Small intestine (tissue), 7 donors: ENCODE measurements around the gene PF4V1. TPM values are rescaled to one million over a fixed set of nuclear protein-coding genes. Genes with fewer than 3 reads are reported as not detected.

Source experiments
- DNase-seq, 2 donors: peaks; one replicate each; pipeline versions ENCODE4 v3.0.0 to v3.0.0-alpha.2; 2013
- FAIRE-seq: peaks from 2 replicates; lab custom pipeline; 2012; peaks lifted over from hg19 to GRCh38; lab: Jason Lieb, UNC
- H3K27ac ChIP-seq, 3 donors: one replicate each; pipeline ENCODE4 v1.5.1; 2013; ENCODE audit warnings: low read length in 2 of 3, mild to moderate bottlenecking in 2 of 3, control low read depth in 1 of 3, inconsistent platforms in 1 of 3, low read depth in 1 of 3, moderate library complexity in 1 of 3
- H3K27me3 ChIP-seq, 3 donors: one replicate each; pipeline ENCODE4 v1.6.1; 2013; ENCODE audit warnings: low read length in 3 of 3, inconsistent platforms in 1 of 3; ENCODE audit not compliant: control insufficient read depth in 3 of 3, insufficient read depth in 3 of 3
- H3K36me3 ChIP-seq, 3 donors: one replicate each; pipeline ENCODE4 v1.6.1; 2013; ENCODE audit warnings: low read length in 3 of 3, inconsistent platforms in 1 of 3, low read depth in 1 of 3, mild to moderate bottlenecking in 1 of 3, moderate library complexity in 1 of 3; ENCODE audit not compliant: control insufficient read depth in 3 of 3, insufficient read depth in 2 of 3
- H3K4me1 ChIP-seq, 3 donors: one replicate each; pipeline ENCODE4 v1.6.1; 2013; ENCODE audit warnings: low read length in 2 of 3, inconsistent platforms in 1 of 3, low read depth in 1 of 3, mild to moderate bottlenecking in 1 of 3, moderate library complexity in 1 of 3; ENCODE audit not compliant: control insufficient read depth in 3 of 3, insufficient read depth in 2 of 3
- H3K4me3 ChIP-seq, 3 donors: one replicate each; pipeline ENCODE4 v1.5.1; 2013; ENCODE audit warnings: low read length in 3 of 3, control low read depth in 1 of 3, inconsistent platforms in 1 of 3, low read depth in 1 of 3, mild to moderate bottlenecking in 1 of 3, moderate library complexity in 1 of 3
- H3K9me3 ChIP-seq, 2 donors: one replicate each; pipeline ENCODE4 v1.6.1; 2013; ENCODE audit warnings: low read depth in 1 of 2, low read length in 1 of 2; ENCODE audit not compliant: control insufficient read depth in 2 of 2, insufficient read depth in 1 of 2
- whole genome bisulfite sequencing, 3 donors: extraction: QIAGEN DNeasy Blood & Tissue Kit; methylation state at CpG; one replicate each; pipeline ENCODE4 v1.1.7; 2013; 5-methylcytosine and 5-hydroxymethylcytosine counted together
- polyA plus RNA-seq, 4 donors: library from polyadenylated mRNA; stranded (reverse) in 3 of 4; unstranded in 1 of 4; fragments of 200-250 nt in 3 of 4; fragments of 120-200 nt in 1 of 4; gene quantifications; one replicate each; pipeline versions ENCODE4 v1.2.1 to v1.2.3, GENCODE V29; 2013
- donor health status: healthy with polysubstance abuse.
- donor health status: control.
- donor health status: control.
- donor health status: Bipolar disorder and iron deficiency.
- donor health status: healthy.

PF4V1 gene
- polyA plus RNA-seq, 4 donors, result 0.32 TPM; not detected in 3

GRCh38 chr4:73883306-73883705 lies 30.2 kb downstream of the PF4V1 start:
- WGBS, 3 donors, result 62 to 84% (median 67%) methylated on average over 1 of the region's 1 CpG
- DNase-seq (no peak), FAIRE-seq (no peak)
- no peaks in the 10 kb centered on the region for H3K27me3 ChIP-seq
- H3K27ac ChIP-seq, result no peak overlapping the region
- H3K9me3 ChIP-seq, result no peaks in the 10 kb centered on the region
- H3K36me3 ChIP-seq, result no peaks in the 10 kb centered on the region
- no peak overlapping the region for H3K4me3 ChIP-seq
- no peaks in the 10 kb centered on the region for H3K4me1 ChIP-seq

- DNase-seq (no peak), FAIRE-seq (no peak)
- Histone ChIP-seq H3K4me3 (no peak overlapping the region), H3K9me3 (no peaks in the 10 kb centered on the region), H3K27ac (no peak overlapping the region), H3K4me1 (no peaks in the 10 kb centered on the region), H3K36me3 (no peaks in the 10 kb centered on the region), H3K27me3 (no peaks in the 10 kb centered on the region)
- WGBS, 3 donors, result 66 to 80% (median 77%) methylated on average over 4 of the region's 4 CpGs
Measured at GRCh38 chr4:73885574-73886267, 32.6 kb downstream of the PF4V1 start.

GRCh38 chr4:73891326-73891725 lies 38.2 kb downstream of the PF4V1 start:
- no peak overlapping the region for H3K4me3 ChIP-seq
- 28 to 50% (median 35%) methylated on average over 4 of the region's 4 CpGs for WGBS, 3 donors
- FAIRE-seq, result no peak
- no peaks in the 10 kb centered on the region for H3K27me3 ChIP-seq
- peaks cover 0 to 21% (median 2%) of the 10 kb centered on the region in 3 donors for H3K4me1 ChIP-seq
- H3K27ac ChIP-seq, result no peak overlapping the region
- DNase-seq, result no peak
- H3K9me3 ChIP-seq, result no peaks in the 10 kb centered on the region
- H3K36me3 ChIP-seq, result no peaks in the 10 kb centered on the region

- H3K4me3 ChIP-seq, result no peak overlapping the region
- WGBS, 3 donors, result 92 to 96% (median 96%) methylated on average over 1 of the region's 1 CpG
- no peak for FAIRE-seq
- no peak overlapping the region for H3K27ac ChIP-seq
- no peaks in the 10 kb centered on the region for H3K9me3 ChIP-seq
- no peaks in the 10 kb centered on the region for H3K36me3 ChIP-seq
- H3K27me3 ChIP-seq, result no peaks in the 10 kb centered on the region
- peak in 1 of 2 donors; percentile 35 for DNase-seq
- H3K4me1 ChIP-seq, result peaks cover 0 to 21% (median 2%) of the 10 kb centered on the region in 3 donors
Measured at GRCh38 chr4:73891739-73892405, 38.8 kb downstream of the PF4V1 start.

GRCh38 chr4:73892966-73893365 lies 39.9 kb downstream of the PF4V1 start:
- H3K27ac ChIP-seq, result no peak overlapping the region
- no peak overlapping the region for H3K4me3 ChIP-seq
- no peaks in the 10 kb centered on the region for H3K36me3 ChIP-seq
- WGBS, 3 donors, result 67 to 72% (median 70%) methylated on average over 3 of the region's 3 CpGs
- H3K27me3 ChIP-seq, result no peaks in the 10 kb centered on the region
- no peak for DNase-seq
- peaks cover 0 to 21% (median 2%) of the 10 kb centered on the region in 3 donors for H3K4me1 ChIP-seq
- no peaks in the 10 kb centered on the region for H3K9me3 ChIP-seq
- no peak for FAIRE-seq

- H3K27ac ChIP-seq, result no peak overlapping the region
- no peaks in the 10 kb centered on the region for H3K36me3 ChIP-seq
- H3K4me1 ChIP-seq, result peaks cover 0 to 21% (median 2%) of the 10 kb centered on the region in 3 donors
- H3K4me3 ChIP-seq, result no peak overlapping the region
- H3K27me3 ChIP-seq, result no peaks in the 10 kb centered on the region
- H3K9me3 ChIP-seq, result no peaks in the 10 kb centered on the region
- FAIRE-seq (no peak), DNase-seq (no peak)
- WGBS, 3 donors, result 51 to 69% (median 53%) methylated on average over 2 of the region's 2 CpGs
Measured at GRCh38 chr4:73894001-73894400, 40.9 kb downstream of the PF4V1 start.

- H3K4me3 ChIP-seq, result peak overlapping the region in 1 of 3 donors; percentile 8
- peak; percentile 61 to 80 for DNase-seq
- FAIRE-seq, result no peak
- H3K36me3 ChIP-seq, result no peaks in the 10 kb centered on the region
- WGBS, 3 donors, result 18 to 52% (median 36%) methylated on average over 9 of the region's 9 CpGs
- no peaks in the 10 kb centered on the region for H3K27me3 ChIP-seq
- H3K9me3 ChIP-seq, result no peaks in the 10 kb centered on the region
- peak overlapping the region; percentile 22 to 55 (median 40) for H3K27ac ChIP-seq
- peaks cover 0 to 21% (median 2%) of the 10 kb centered on the region in 3 donors for H3K4me1 ChIP-seq
Measured at GRCh38 chr4:73895201-73896175, 42.4 kb downstream of the PF4V1 start.

GRCh38 chr4:73896416-73896815 lies 43.3 kb downstream of the PF4V1 start:
- Histone ChIP-seq H3K36me3 (no peaks in the 10 kb centered on the region), H3K27me3 (no peaks in the 10 kb centered on the region), H3K4me3 (no peak overlapping the region), H3K9me3 (no peaks in the 10 kb centered on the region), H3K4me1 (peaks cover 0 to 21% (median 2%) of the 10 kb centered on the region in 3 donors), H3K27ac (no peak overlapping the region)
- 89 to 98% (median 96%) methylated on average over 2 of the region's 2 CpGs for WGBS, 3 donors
- FAIRE-seq (no peak), DNase-seq (no peak)
